H1 (cell line): ENCODE data around the gene NDUFS4. TPM values are rescaled to one million over a fixed set of nuclear protein-coding genes. Genes with fewer than 3 reads are reported as not detected.
A peak's percentile ranks its signal among the peaks of the same experiment; 100 is the strongest.

ENCODE experiments used
- CTCF ChIA-PET: fragments of 300-600 bp; sonication (Branson Sonifier 250); formaldehyde crosslinking; loops from one replicate; lab custom pipeline; 2021; ENCODE audit not compliant: partially characterized antibody; lab: Charles Lee
- POLR2A ChIA-PET: fragments of 300-600 bp; sonication (Branson Sonifier 250); formaldehyde crosslinking; loops from one replicate; lab custom pipeline; 2021; ENCODE audit warnings: inconsistent platforms; ENCODE audit not compliant: partially characterized antibody; lab: Charles Lee
- DNase-seq, 2 experiments: peaks; one replicate each; pipeline versions ENCODE4 v3.0.0 to v3.0.0-alpha.2; 2010 to 2022; ENCODE audit warnings: low spot score in 2 of 2, low read depth in 1 of 2, mixed read lengths in 1 of 2
- FAIRE-seq: peaks from 2 replicates; lab custom pipeline; 2011; peaks lifted over from hg19 to GRCh38; lab: Jason Lieb, UNC
- H2AFZ ChIP-seq: 2 replicates; pipeline ENCODE4 v1.8.1; 2012; ENCODE audit warnings: low read length, inconsistent platforms
- H2AK5ac ChIP-seq: 2 replicates; pipeline ENCODE4 v1.6.1; 2013; ENCODE audit warnings: low read depth, low read length
- H2BK120ac ChIP-seq: replicated peaks from 2 replicates; pipeline ENCODE3; 2013; ENCODE audit warnings: low read depth, low read length, inconsistent platforms
- H2BK12ac ChIP-seq: 2 replicates; pipeline ENCODE4 v1.6.1; 2013; ENCODE audit warnings: low read depth, low read length
- H2BK15ac ChIP-seq: 2 replicates; pipeline ENCODE4 v1.6.1; 2013; ENCODE audit warnings: low read length
- H2BK20ac ChIP-seq: 2 replicates; pipeline ENCODE4 v1.6.1; 2013; ENCODE audit warnings: low read length
- H2BK5ac ChIP-seq: 2 replicates; pipeline ENCODE4 v1.6.1; 2013; ENCODE audit warnings: low read depth, low read length
- H3K14ac ChIP-seq: 2 replicates; pipeline ENCODE4 v1.6.1; 2013; ENCODE audit warnings: inconsistent platforms; ENCODE audit not compliant: insufficient read length
- H3K18ac ChIP-seq: 2 replicates; pipeline ENCODE4 v1.6.1; 2013; ENCODE audit warnings: low read length; ENCODE audit errors: extremely low read depth
- H3K23ac ChIP-seq: 2 replicates; pipeline ENCODE4 v1.6.1; 2013; ENCODE audit warnings: inconsistent platforms; ENCODE audit not compliant: insufficient read length
- H3K23me2 ChIP-seq: 2 replicates; pipeline ENCODE4 v1.6.1; 2013; ENCODE audit warnings: low read depth, low read length
- H3K27ac ChIP-seq: 2 replicates; pipeline ENCODE4 v1.6.1; 2011; ENCODE audit warnings: low read depth, low read length, inconsistent platforms
- H3K27me3 ChIP-seq, 4 experiments: replicated peaks in 1 of 4; 1 replicate in 1 of 4; 2 replicates in 3 of 4; pipeline versions ENCODE4 v1.6.1 to v1.8.1; 2011 to 2013; ENCODE audit warnings: low read length in 3 of 4, mild to moderate bottlenecking in 3 of 4, inconsistent platforms in 2 of 4, mixed read lengths in 2 of 4, moderate library complexity in 1 of 4; ENCODE audit not compliant: control insufficient read depth in 3 of 4, insufficient read depth in 3 of 4; ENCODE audit errors: extremely low read depth in 1 of 4
- H3K36me3 ChIP-seq, 4 experiments: 2 replicates each; pipeline versions ENCODE4 v1.6.1 to v1.8.1; 2011 to 2013; ENCODE audit warnings: mild to moderate bottlenecking in 4 of 4, low read length in 3 of 4, moderate library complexity in 2 of 4, control low read depth in 1 of 4, inconsistent platforms in 1 of 4; ENCODE audit not compliant: insufficient read depth in 4 of 4, control insufficient read depth in 2 of 4
- H3K4ac ChIP-seq: replicated peaks from 2 replicates; pipeline ENCODE3; 2013; ENCODE audit warnings: low read length, low read depth, mixed read lengths, inconsistent platforms; ENCODE audit not compliant: insufficient read length
- H3K4me1 ChIP-seq, 4 experiments: replicated peaks in 1 of 4; 1 replicate in 1 of 4; 2 replicates in 3 of 4; pipeline versions ENCODE4 v1.6.1 to v1.8.1; 2011 to 2013; ENCODE audit warnings: low read length in 3 of 4, inconsistent platforms in 2 of 4, mixed read lengths in 1 of 4; ENCODE audit not compliant: insufficient read depth in 4 of 4, control insufficient read depth in 3 of 4
- H3K4me2 ChIP-seq, 2 experiments: 2 replicates each; pipeline versions ENCODE4 v1.6.1 to v1.8.1; 2011 to 2013; ENCODE audit warnings: low read depth in 2 of 2, low read length in 2 of 2, control low read depth in 1 of 2, inconsistent platforms in 1 of 2, mild to moderate bottlenecking in 1 of 2; ENCODE audit not compliant: insufficient read depth in 1 of 2
- H3K4me3 ChIP-seq, 4 experiments: fragments of 200-600, 300-600 bp in 1 of 4; sonication (generic), shearing (Covaris generic), sonication (Bioruptor Twin) in 1 of 4; 2 replicates each; pipeline versions ENCODE4 v1.5.1 to v1.8.1; 2011 to 2016; ENCODE audit warnings: low read length in 4 of 4, low read depth in 3 of 4, control low read depth in 2 of 4, inconsistent platforms in 2 of 4, mild to moderate bottlenecking in 2 of 4, mixed read lengths in 1 of 4, moderate library complexity in 1 of 4; ENCODE audit not compliant: insufficient read depth in 2 of 4; ENCODE audit errors: extremely low read depth in 1 of 4
- H3K56ac ChIP-seq: replicated peaks from 2 replicates; pipeline ENCODE3; 2013; ENCODE audit warnings: low read depth, mild to moderate bottlenecking, mixed read lengths, low read length, inconsistent platforms; ENCODE audit not compliant: insufficient read length
- H3K79me1 ChIP-seq: 2 replicates; pipeline ENCODE4 v1.6.1; 2013; ENCODE audit warnings: low read depth, low read length, control low read depth
- H3K79me2 ChIP-seq, 2 experiments: 2 replicates each; pipeline versions ENCODE4 v1.6.1 to v1.8.1; 2012 to 2013; ENCODE audit warnings: low read length in 2 of 2, mild to moderate bottlenecking in 2 of 2, inconsistent platforms in 1 of 2; ENCODE audit not compliant: insufficient read depth in 2 of 2, control insufficient read depth in 1 of 2
- H3K9ac ChIP-seq, 4 experiments: replicated peaks in 1 of 4; 1 replicate in 1 of 4; 2 replicates in 3 of 4; pipeline versions ENCODE4 v1.6.1 to v1.8.1; 2011 to 2013; ENCODE audit warnings: low read depth in 3 of 4, low read length in 3 of 4, control low read depth in 2 of 4, mild to moderate bottlenecking in 2 of 4, moderate library complexity in 2 of 4, inconsistent platforms in 1 of 4; ENCODE audit errors: extremely low read depth in 1 of 4
- H3K9me3 ChIP-seq, 2 experiments: 2 replicates each; pipeline versions ENCODE4 v1.6.1 to v1.8.1; 2012 to 2013; ENCODE audit warnings: mild to moderate bottlenecking in 2 of 2, moderate library complexity in 2 of 2, control low read depth in 1 of 2, inconsistent platforms in 1 of 2, low read depth in 1 of 2, low read length in 1 of 2, mixed read lengths in 1 of 2; ENCODE audit not compliant: insufficient read depth in 2 of 2
- H4K20me1 ChIP-seq, 2 experiments: replicated peaks in 1 of 2; 2 replicates each; pipeline versions ENCODE3 to v1.8.1; 2011 to 2013; ENCODE audit warnings: inconsistent platforms in 2 of 2, low read length in 2 of 2, mild to moderate bottlenecking in 1 of 2; ENCODE audit not compliant: insufficient read depth in 2 of 2, control insufficient read depth in 1 of 2
- H4K5ac ChIP-seq: 2 replicates; pipeline ENCODE4 v1.6.1; 2013; ENCODE audit warnings: low read length, low read depth, mixed read lengths, inconsistent platforms; ENCODE audit not compliant: insufficient read length
- H4K8ac ChIP-seq: 2 replicates; pipeline ENCODE4 v1.8.0; 2013; ENCODE audit warnings: mild to moderate bottlenecking, moderate library complexity, low read length, inconsistent platforms; ENCODE audit not compliant: insufficient read depth; ENCODE audit errors: extremely low read depth
- H4K91ac ChIP-seq: replicated peaks from 2 replicates; pipeline ENCODE3; 2013; ENCODE audit warnings: low read length, mixed read lengths, inconsistent platforms; ENCODE audit not compliant: insufficient read length
- BRCA1 ChIP-seq: IDR thresholded peaks from 2 replicates; pipeline ENCODE4 v1.6.1; 2012; ENCODE audit warnings: low read depth, low read length, improper control_type of control experiment
- CEBPB ChIP-seq: IDR thresholded peaks from 2 replicates; pipeline ENCODE4 v1.6.1; 2012; ENCODE audit warnings: low read depth, low read length
- KDM4A ChIP-seq: IDR thresholded peaks from one replicate; pipeline ENCODE4 v1.7.1; 2012; ENCODE audit warnings: low read depth, mild to moderate bottlenecking, moderate library complexity, low read length, inconsistent platforms; ENCODE audit not compliant: severe bottlenecking
- POLR2AphosphoS5 ChIP-seq: IDR thresholded peaks from 2 replicates; pipeline ENCODE4 v1.6.1; 2011; ENCODE audit warnings: low read depth, low read length
- RBBP5 ChIP-seq: IDR thresholded peaks from 2 replicates; pipeline ENCODE4 v1.7.1; 2012; ENCODE audit warnings: low read depth, mild to moderate bottlenecking, inconsistent platforms, low read length, moderate library complexity, borderline replicate concordance
- ZNF274 ChIP-seq: IDR thresholded peaks from 2 replicates; pipeline ENCODE4 v1.7.0; 2012; ENCODE audit warnings: low read length, borderline replicate concordance; ENCODE audit errors: extremely low read depth
- WGBS, 2 experiments: shearing (Covaris generic) in 1 of 2; methylation state at CpG; one replicate each; pipeline versions ENCODE4 v1.1.6 to v1.1.7; 2013 to 2015; ENCODE audit warnings: low lambda C conversion rate in 2 of 2, mixed read lengths in 2 of 2, inconsistent platforms in 1 of 2, low coverage in 1 of 2, missing lambda C conversion rate in 1 of 2; ENCODE audit not compliant: insufficient replicate concordance in 2 of 2, insufficient coverage in 1 of 2, insufficient read length in 1 of 2; ENCODE audit errors: extremely low coverage in 1 of 2, missing lambda C conversion rate in 1 of 2; 5-methylcytosine and 5-hydroxymethylcytosine counted together
- long read RNA-seq, 2 experiments: library from RNA in 1 of 2; library from capped mRNA in 1 of 2; stranded (forward); transcript quantifications; one replicate each; pipeline ENCODE4 v2.0.0, GENCODE V29; 2021; ENCODE audit warnings: inconsistent platforms in 1 of 2
- polyA minus RNA-seq, 3 experiments: library from RNA; depleted of rRNA, polyadenylated mRNA; stranded (reverse); fragments of >200 nt; gene quantifications; 1 replicate in 2 of 3; 2 replicates in 1 of 3; pipeline ENCODE4 v1.2.3, GENCODE V29; 2011
- polyA plus RNA-seq, 7 experiments: library from polyadenylated mRNA; depleted of rRNA in 3 of 7; stranded (reverse) in 5 of 7; unstranded in 2 of 7; fragments of >200 nt in 5 of 7; fragments of 200-250 nt in 2 of 7; gene quantifications; 1 replicate in 5 of 7; 2 replicates in 1 of 7; 4 replicates in 1 of 7; pipeline versions ENCODE4 v1.2.1 to v1.2.3, GENCODE V29; 2011 to 2013; ENCODE audit warnings: missing spikeins in 2 of 7, mixed read lengths in 2 of 7
- total RNA-seq: library from RNA; stranded (reverse); fragmentation: NEBNext Ultra II Directional; extraction: Animal tissue kit (Norgen Biotek cat#: 25700); gene quantifications from 2 replicates; pipeline ENCODE4 v1.2.1, GENCODE V29; 2021

Gene NDUFS4
- 75.9 and 77.0 TPM in 2 replicates for total RNA-seq
- 39.5 and 74.6 TPM in 2 replicates for polyA plus RNA-seq (2011; rRNA removed)
- polyA plus RNA-seq (2011; cell fraction: cytosol; rRNA removed) = 106 TPM
- polyA plus RNA-seq (2011; cell fraction: nucleus; rRNA removed) = 22.7 TPM
- polyA plus RNA-seq (2012, experiment 1 of 2) = 66.5 to 100 TPM (median 68.0 TPM) in 4 replicates
- polyA plus RNA-seq (2012, experiment 2 of 2) = 47.0 TPM
- polyA plus RNA-seq (2013, experiment 1 of 2) = 104 TPM
- 100 TPM for polyA plus RNA-seq (2013, experiment 2 of 2)
- 23.6 and 33.0 TPM in 2 replicates for polyA minus RNA-seq (2011; rRNA and poly(A)+ RNA removed)
- 14.5 TPM for polyA minus RNA-seq (2011; cell fraction: cytosol; rRNA and poly(A)+ RNA removed)
- 26.5 TPM for polyA minus RNA-seq (2011; cell fraction: nucleus; rRNA and poly(A)+ RNA removed)
- long read RNA-seq, experiment 1, transcript NDUFS4-201 (5 exons, 675 nt) = major isoform, 60 of 74 reads
- long read RNA-seq, experiment 1, partial matches to known transcripts = 10 of 74 reads
- long read RNA-seq, experiment 1, other reads (novel, unspliced or antisense) = 1 of 74 reads
- long read RNA-seq, experiment 2, transcript NDUFS4-204 (6 exons, 833 nt) = minor isoform, 7 of 46 reads
- long read RNA-seq, experiment 2, transcript NDUFS4-201 (5 exons, 675 nt) = major isoform, 33 of 46 reads
- long read RNA-seq, experiment 2, partial matches to known transcripts = 1 of 46 reads
- long read RNA-seq, experiment 2, other reads (novel, unspliced or antisense) = 5 of 46 reads

GRCh38 chr5:53560506-53561191 lies at the start of gene NDUFS4:
Gene NDUFS4 (plus strand): TSS chr5:53560639. CDS start chr5:53560663, 24 bp downstream.
- Histone ChIP-seq H4K91ac (peak within 1 kb of the TSS; percentile 95), H3K79me2 (peaks cover 0 to 50% of the 10 kb centered on the region in 2 experiments; a peak in 3 of 4 replicates), H3K27me3 (no peaks in the 10 kb centered on the region), H3K23me2 (no peaks in the 10 kb centered on the region; the same call in 1 of the 2 replicates), H2BK120ac (no peak within 1 kb of the TSS), H2BK20ac (no peak within 1 kb of the TSS), H3K4me2 (peak within 1 kb of the TSS; percentile 67 to 70), H3K36me3 (peaks cover 0 to 3% (median 0%) of the 10 kb centered on the region in 4 experiments; a peak in 1 of 8 replicates), H2BK15ac (no peak within 1 kb of the TSS; the same call in 1 of the 2 replicates), H3K9me3 (peaks cover 7 to 8% of the 10 kb centered on the region in 2 experiments; a peak in 1 of 4 replicates), H3K18ac (peak within 1 kb of the TSS; percentile 89), H2AK5ac (no peak within 1 kb of the TSS), H3K23ac (no peak within 1 kb of the TSS), H4K20me1 (no peaks in the 10 kb centered on the region), H3K56ac (peak within 1 kb of the TSS; percentile 55), H2BK5ac (peak within 1 kb of the TSS; percentile 67; the same call in 1 of the 2 replicates), H3K79me1 (no peaks in the 10 kb centered on the region), H3K14ac (no peak within 1 kb of the TSS), H2BK12ac (peak within 1 kb of the TSS; percentile 53), H3K4me1 (no peaks in the 10 kb centered on the region; a peak in 1 of 7 replicates), H3K9ac (peak within 1 kb of the TSS in 3 of 4 experiments; percentile 85 to 91 (median 87); a peak in 6 of 7 replicates), H3K4ac (no peak within 1 kb of the TSS), H3K27ac (peak within 1 kb of the TSS; percentile 81), H2AFZ (peak within 1 kb of the TSS; percentile 67), H4K5ac (peak within 1 kb of the TSS; percentile 63), H4K8ac (peak within 1 kb of the TSS; percentile 96; the same call in 1 of the 2 replicates), H3K4me3 (peak within 1 kb of the TSS; percentile 86 to 96 (median 93))
- FAIRE-seq (peak; percentile 42), DNase-seq (peak; percentile 54 to 88)
- 4% methylated on average over 30 of the region's 30 CpGs; no CpG with 5 or more reads in 1 of the 2 experiments for WGBS, 2 experiments
- ChIA-PET CTCF (no interaction called here), POLR2A (interaction anchor here (1.2 kb wide), 1 partner anchor 13 kb away, joined by 5 read pairs; no protein-coding TSS in a partner anchor)
- no peak for TF ChIP-seq ZNF274
- TF ChIP-seq POLR2AphosphoS5 = peak; percentile 83; the same call in 1 of the 2 replicates
- peak; percentile 88 for TF ChIP-seq RBBP5
- TF ChIP-seq KDM4A = peak; percentile 57
- TF ChIP-seq CEBPB = peak; percentile 100
- no peak for TF ChIP-seq BRCA1
